HT1080 (cell line): ENCODE measurements around the gene PKM. TPM values are rescaled to one million over a fixed set of nuclear protein-coding genes. Genes with fewer than 3 reads are reported as not detected.

Experiments used
- DNase-seq: peaks from one replicate; pipeline ENCODE4 v3.0.0-alpha.2; 2015; ENCODE audit warnings: low read depth
- total RNA-seq: library from RNA; depleted of rRNA; stranded (reverse); fragments of >200 nt; shearing (Covaris generic); gene quantifications from 2 replicates; pipeline ENCODE4 v1.2.3, GENCODE V29; 2014

The PKM gene
- total RNA-seq, 1 experiment from 2014 or later = 2,922 TPM

DNA sequence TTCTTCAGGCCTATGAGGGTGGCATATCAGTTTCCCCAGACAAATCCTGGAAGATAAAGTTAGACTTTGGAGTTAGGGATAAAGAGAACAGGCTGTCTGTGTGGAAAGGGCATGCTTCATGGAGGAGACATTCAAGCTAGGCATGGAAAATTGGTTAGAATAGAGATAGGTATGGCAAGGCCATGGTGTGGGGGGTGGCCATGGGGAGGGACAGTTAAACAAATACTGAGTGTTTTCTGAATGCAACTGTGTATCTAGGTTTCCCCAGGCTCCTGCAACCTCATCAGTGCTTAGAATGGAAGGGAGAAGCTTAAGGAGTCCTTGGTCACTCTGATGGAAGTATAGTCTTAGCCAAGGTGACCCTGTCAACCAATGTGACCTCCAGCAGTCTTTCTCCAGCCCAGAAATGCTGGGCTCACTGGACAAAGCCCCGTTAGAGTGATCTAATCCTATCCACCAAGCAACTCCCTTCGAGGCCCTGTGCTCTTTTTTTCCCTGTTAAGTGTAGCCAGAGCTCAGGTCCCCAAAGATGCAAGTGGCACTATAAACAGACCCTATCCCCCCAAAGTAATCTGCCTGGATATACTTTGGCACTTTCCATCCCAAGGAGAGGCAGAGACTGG lies 5.5 kb upstream of the PKM start:
- no peak for DNase-seq

DNA sequence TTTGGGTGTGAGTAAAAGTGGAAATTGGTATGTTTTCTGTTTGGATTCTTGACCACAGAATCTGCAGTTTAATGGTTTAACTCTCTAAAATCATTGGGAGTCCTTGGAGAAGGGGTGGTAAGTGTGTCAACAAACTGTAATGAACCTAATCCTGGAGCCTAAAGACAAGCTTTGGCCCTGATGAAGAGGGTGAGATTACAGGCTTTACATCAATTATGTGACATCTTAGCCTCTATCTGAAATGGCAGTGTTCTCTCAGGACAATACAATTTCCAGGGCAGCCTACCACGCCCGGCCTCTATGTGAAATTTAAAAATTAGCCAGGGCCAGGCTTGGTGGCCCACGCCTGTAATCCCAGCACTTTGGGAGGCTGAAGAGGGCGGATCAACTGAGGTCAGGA lies 4.3 kb upstream of the PKM start:
- DNase-seq = no peak

DNA sequence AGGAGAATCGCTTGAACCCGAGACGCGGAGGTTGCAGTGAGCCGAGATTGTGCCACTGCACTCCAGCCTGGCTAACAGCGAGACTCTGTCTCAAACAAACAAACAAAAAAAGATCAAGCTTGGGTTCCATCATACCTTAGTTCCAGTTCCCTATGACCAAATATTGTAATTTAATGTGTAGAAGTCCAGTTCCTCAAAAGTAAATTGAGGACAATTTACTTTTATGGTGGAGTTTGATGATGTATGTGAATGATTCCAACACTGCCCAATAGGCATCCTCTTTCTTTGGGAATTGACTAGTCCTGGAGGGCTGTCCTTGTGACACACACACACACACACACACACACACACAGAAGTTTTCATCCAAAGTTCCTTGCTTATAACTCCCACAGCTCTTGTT lies 2.8 kb upstream of the PKM start:
- no peak for DNase-seq

DNA sequence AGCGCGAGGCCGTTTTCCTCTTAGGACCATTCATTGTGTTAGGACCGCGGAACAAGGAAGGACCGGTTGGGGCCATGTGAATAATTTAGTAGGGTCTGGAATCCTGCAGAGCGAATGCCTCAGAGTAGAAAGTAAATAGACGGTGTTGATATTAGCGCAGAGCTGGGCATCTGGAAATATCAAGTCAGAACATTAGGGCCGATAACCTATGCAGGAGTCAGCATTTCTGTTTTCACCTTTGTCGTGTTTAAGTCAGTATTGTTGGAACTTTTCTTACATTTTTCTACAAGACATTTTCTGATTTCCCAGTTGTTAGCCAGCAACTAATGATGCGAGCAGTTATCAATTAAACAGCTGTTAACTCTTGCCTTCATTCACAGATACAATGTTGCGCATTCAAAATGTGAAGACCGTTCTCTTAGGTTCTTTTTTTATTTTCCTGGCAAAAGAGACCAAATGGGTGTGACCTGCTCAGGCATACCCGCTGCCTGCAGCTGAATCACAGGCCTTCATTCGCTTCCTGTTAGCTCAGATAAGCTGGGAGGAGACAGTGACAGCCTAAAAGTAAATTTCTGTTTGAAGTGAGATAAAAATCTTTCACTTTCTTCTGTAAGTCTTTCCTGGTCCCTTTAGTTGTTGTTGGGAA lies 966 bp upstream of the PKM start:
- peak; percentile 74 for DNase-seq

DNA sequence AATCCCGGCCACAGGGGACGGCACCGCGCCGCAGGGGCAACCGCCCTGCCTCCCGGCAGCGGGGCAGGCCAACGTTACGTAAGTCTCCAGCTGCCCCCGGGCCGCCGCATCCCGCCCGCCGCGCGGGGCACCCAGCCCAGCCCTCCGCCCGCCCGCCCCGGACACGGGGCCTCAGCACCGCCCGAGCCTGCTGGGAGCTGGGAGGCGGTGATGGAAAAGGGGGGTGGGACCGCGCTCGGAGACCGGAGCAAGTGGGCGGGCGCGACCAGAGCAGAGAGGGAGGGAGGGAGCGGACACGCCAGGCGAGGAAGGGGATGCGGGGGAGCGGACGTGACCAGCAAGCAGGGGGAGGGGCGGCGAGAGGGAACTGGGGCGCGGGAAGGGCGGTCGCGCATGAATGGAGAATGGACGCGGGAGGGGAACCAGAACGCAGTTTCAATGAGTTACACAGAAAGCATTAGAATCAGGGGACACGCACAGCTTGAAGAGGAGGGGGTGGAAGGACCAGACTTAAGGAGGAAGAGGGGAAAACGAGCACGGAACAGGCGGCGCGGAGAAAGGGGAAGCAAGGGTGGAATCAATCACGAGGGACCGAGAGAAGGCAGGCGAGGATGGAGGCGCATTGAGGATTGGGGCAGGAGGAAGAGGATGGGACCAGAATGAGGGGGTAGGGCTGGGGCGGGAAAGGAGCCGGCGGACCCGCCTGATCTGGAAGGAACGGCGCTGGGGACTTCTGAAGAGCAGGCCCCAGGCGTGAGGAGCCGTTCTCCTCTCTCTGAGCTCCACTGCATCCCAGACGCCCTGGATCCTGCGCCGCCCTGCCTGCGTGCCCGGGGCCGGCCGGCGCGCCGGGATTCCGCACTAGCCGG lies 559 bp downstream of the PKM start:
- peak; percentile 81 for DNase-seq

DNA sequence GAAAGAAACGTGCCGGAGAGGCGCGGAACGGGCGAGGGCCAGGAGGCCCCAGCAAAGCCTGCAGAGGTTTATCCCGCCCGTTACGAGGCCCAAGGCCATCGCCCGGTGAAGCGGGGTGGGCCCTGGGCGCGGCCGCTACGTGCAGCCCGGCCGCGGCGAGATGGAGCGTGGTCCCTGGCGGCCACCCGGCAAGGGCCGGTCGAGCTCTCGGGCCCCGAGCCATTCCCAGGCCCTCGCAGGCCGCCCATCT lies 1.1 kb downstream of the PKM start:
- no peak for DNase-seq

DNA sequence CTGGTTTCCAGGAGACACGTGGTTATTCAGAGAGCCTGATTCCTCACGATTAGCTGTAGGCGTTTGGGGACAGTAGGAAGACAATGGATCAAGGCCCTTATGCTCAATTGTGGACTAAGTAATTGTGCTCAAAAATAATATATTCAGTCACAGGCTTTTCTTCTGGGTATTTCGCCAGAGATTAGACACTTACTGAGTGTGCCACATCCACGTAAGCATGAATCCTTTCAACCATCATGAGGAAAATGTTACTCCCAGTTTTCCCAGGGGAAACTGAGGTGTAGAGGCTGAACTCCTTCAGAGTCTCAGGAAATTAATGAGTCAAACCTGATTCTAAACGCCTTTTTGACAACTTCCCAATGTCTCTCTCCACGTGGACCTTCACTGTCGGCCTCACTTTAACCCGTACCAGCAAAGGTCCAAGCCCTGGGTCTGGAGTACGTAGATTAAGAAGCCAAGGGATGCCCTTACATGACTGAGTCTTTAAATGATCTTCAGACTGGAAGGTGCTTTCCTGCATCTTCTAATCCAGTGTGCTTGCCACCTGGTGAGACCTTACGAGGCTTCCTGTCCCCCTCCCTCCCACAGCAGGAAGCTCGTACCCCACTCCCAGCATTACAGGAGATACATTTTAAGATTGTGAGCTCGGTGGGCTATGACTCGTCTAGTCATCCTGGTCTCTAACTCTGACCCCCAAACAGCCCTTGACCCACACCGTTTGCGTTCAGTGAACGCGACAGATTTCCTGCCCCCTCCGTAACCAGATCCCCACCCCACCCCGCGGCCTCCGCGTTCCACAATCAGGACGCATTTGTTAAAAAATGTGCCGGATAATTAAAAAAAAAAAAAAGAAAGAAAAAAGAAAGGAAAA lies 1.7 kb downstream of the PKM start:
- no peak for DNase-seq

DNA sequence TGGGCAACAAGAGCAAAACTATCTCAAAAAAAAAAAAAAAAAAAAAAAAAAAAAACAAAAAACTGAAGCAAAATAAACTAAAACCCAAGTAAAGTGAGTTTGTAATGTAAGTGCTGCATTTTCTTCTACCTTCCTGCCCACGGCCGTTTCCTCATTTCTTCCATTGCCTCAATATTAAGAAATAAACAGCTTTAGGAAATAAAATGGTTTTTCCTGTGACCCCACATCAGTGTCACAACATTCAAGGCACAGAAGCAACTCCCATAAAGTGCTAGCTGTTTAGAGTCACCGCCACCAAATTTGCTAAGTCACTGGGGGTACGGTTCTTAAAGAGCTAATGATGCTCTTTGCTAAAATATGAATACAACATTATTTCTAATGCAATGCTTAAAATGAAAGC lies 3.3 kb downstream of the PKM start:
- DNase-seq = no peak

DNA sequence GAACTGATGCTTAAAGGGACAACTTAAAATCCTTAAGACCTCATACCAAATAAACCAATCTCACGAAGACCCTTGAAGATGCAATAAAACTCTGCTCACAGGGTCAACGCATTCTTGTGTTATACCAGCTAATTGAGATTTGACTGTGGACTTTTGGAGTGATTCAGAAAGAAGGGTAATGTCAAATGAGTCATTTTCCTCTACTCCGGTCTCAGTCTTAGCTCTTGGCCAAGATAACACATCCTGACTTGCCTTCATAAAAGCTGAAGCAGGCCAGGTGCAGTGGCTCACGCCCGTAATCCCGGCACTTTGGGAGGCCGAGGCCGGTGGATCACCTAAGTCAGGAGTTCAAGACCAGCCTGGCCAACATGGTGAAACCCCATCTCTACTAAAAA lies 3.8 kb downstream of the PKM start:
- DNase-seq = peak; percentile 85

DNA sequence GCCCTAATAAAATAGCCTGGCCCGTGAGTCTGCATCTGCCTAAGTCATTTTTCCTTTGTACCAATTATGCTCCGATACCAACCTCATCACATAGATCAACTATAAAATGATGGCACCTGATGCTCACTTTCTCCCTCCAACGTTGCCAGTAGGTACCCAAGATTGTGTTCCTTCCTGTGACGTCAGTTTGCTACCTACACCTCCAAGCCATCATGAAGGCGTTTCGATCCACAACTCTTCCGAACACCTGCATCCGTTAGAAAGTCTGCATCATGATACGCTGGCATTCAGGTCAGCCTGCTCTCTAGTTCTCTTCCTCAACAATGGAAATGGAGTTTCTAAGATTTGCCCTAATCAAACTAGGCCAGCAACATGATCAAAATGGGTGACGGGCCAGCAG lies 7.7 kb downstream of the PKM start:
- no peak for DNase-seq

DNA sequence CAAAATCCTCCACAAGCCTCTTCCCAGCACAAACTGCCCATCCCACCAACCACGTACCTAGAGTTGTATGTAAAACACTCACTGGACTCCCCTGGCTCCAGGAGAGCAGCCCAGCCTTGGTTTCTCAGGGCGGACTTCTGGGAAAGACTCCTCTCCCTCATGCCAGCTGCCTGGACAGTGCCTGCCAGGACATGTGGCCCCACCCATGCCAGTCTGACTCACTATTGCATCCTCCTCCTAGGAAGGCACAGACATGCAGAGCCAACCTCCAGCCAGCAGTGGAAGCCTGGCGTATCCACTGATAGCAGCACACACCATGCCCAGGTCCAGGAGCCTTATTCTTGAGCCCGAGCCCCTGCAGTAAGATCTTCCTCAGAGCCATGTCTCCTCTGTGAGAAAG lies 8.6 kb downstream of the PKM start:
- DNase-seq = peak; percentile 89

DNA sequence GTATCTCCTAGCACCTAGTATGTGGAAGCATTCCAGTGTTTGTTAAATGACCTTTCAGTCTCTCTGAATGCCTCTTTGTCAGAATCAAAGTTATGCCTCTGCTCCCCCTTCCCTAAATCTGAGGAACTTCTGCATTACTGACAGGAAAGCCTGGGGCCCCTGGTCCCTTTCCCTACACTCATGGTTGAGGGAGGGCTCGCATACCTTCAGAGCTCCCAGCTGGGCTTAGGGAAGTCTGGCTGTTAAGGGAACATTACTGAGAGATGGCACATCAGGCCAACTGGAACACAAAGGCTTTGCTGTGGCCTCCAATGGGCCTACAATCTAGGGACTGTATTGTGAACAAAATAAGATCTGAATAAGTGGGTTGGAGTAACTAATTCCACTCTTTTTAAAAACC lies 10.3 kb downstream of the PKM start:
- DNase-seq = no peak

DNA sequence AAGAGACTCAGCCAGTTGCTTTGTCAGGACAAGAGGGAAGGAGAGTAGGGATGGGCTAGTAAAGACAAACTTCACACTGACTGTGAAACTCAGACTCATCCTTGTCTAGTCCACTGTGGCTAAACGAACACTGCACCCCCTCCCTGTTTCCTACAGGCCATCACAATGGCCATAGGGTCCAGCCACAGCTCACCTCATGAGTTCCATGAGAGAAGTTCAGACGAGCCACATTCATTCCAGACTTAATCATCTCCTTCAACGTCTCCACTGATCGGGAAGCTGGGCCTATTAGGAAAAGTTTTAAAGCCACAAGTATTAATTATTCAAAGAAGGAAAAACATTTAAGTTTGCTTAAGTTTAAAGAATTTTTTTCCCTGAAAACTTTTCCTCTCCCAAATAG lies 13.8 kb downstream of the PKM start:
- no peak for DNase-seq

DNA sequence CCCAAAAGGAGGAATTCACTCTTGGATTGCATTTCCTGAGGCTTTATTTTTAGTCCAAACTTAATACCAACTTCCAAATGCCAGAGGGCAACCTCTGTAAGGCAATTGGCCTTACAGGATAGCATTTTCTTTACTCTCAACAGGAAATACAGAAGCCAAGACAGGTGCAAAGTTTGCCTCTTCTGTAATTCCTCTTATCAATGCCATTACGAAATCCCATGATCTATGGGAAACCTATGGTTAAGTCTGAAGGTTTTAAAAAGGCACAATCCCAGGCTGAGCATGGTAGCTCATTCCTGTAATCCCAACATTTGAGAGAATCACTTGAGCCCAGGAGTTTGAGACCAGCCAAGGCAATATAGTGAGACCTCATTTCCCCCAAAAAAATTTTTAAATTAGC lies 14.9 kb downstream of the PKM start:
- DNase-seq = no peak

DNA sequence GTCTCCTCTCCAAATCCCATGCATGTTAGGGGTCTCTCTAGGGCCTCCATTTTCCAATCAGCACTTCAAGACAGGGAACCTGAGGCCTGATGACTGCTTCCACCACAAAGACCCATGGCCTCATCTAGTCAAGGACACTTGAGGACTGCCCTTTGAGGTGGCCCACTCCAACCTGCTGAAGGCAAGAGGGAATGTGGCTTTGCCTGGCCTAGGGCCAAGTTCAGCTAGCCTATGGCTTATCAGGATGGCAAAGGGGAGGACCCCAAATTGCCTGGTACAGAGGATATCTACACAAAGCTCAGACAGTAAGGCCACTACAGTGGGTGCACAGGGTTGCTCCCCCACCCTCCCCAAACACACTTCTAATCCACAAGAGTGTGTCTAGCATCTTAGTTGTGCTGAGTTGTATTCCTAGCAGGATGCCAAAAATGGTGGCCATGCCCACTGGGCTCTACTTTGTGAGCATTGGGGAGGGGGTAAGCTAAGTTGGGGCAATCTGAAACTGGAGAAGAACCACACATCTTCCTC lies 23.4 kb downstream of the PKM start:
- DNase-seq = no peak

DNA sequence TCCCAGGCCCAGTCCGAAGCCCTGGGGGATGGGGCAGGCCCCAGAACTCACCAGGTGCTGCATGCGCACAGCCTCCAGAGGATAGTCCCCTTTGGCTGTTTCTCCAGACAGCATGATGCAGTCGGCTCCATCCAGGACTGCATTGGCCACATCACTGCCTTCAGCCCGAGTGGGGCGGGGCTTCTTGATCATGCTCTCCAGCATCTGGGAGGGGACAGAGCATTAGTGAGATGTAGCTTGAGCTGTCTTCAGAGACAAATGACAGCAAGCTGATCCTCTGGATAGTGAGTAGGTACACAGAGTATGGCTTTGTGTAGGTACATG lies 24.4 kb downstream of the PKM start:
- DNase-seq = no peak

DNA sequence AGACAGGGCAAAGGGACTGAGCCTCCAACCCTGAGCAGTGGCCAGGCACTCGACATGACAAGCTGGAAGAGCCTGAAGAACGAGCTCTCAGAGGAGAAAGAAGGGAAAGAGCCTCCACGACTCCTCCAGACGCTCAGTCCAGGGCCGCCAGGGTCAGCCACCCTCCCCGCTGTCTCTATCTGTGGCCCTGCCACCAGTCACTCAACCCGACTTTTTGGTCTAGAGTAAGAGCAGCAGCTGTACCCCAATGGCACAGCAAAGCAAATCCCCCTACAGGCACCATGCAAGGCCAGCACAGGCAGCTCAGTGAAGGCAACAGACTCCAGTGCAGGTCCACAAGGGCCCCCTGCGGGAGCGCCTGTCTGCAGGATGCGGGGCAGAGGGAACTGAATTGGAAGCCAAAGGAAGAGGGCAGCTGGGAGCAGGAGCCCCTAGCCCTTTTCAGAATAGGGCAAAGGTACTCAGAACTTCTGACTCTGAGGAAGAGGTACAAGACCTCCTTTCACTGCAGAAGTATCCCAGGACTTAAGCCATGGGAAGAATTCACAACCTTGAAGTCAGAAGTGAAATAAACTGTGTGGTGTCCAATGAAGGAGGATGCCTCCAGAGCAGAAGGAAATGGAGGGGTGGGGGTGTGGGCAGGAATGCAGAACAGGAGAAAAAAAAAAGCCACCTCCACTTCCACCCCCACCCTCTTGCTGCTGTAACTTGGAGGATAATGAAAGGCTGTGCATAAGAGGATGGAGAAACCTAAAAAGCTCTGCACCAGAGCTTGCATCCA lies 24.9 kb downstream of the PKM start:
- DNase-seq = no peak

DNA sequence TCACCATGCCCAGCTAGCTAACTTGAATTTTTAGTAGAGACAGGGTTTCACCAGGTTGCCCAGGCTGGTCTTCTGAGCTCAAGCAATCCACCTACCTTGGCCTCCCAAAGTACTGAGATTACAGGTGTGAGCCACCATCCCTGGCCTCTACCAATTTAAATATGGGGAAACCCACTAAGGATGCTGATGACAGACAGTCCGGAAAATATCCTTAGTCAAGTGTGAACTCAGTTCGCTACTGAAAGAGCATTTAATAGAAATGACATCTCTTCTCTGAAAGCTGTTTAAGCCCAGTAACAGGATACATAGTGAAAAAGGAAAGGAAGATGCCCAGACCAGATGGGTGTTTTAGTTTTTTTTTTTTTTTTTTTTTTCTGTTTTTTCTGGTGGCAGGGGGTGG lies 25.7 kb downstream of the PKM start:
- DNase-seq = no peak

DNA sequence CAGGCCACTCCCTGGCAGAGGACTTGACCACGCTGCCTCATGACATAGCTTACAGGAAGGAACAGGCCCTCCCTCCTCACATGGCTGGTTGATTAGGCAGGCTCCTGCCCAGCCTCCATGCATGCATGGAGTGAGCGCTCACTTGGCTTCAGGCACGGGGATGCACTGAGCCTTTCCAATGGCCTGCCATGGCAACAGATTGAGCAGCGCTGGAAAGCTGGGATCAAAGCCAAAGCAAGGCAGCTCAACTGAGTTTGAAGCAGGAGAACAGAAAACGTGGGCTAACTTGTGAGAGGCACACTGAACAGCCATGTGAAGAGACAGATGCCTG lies 27.5 kb downstream of the PKM start:
- peak; percentile 77 for DNase-seq

DNA sequence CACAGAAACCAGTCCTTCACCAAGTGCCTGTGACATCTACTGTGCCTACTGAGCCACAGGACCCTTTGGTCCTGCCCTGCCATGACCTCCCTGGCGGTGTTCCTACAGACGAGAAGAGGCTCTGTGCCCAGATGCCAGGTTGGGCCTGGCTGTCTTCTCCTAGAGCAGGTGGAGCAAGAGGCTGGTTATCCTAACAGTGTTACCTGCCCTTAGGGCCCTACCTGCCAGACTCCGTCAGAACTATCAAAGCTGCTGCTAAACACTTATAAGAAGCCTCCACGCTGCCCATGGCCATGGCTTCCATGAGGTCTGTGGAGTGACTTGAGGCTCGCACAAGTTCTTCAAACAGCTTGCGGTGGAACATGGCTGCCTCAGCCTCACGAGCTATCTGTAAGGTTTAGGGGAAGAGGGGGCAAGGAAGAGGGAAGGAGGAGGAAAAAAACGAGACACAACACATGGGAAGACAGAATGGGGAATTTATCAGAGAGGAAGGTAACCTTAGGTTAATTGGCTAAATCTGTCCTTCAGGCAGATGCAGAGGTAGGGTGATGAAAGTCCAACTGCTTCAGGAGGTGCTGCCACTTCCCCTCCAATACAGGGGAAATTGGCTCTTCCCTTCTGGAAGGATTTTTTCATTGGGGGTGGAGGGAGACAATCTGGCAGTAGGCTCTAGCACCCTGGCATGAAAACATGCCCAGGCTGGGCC lies 28.0 kb downstream of the PKM start:
- DNase-seq = no peak

DNA sequence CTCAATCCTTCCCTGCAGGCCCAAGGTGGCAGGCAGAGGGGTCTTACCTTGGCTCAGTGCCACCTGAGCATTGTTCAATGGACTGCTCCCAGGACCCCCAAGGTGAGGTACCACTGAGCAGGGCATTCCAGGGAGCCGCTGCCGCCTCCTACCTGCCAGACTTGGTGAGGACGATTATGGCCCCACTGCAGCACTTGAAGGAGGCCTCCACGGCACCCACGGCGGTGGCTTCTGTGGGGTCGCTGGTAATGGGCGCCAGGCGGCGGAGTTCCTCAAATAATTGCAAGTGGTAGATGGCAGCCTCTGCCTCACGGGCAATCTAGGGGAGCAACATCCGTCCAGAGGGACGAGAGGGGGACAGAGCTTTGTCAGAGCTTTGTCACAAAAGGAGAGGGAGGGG lies 28.7 kb downstream of the PKM start:
- DNase-seq = no peak
